Immature natural killer cell (primary cell): Measurements from ENCODE around the gene ALPK1. TPM values are rescaled to one million over a fixed set of nuclear protein-coding genes. Genes with fewer than 3 reads are reported as not detected.

Source experiments
- polyA plus RNA-seq, 3 donors: library from polyadenylated mRNA; unstranded; fragments of 300-500 nt; fragmentation: Illumina TruSeq; gene quantifications; one replicate each; pipeline ENCODE4 v1.2.3, GENCODE V29; 2021

ALPK1 gene
- polyA plus RNA-seq, 3 donors from 2014 or later, result 0.32 to 1.3 TPM; not detected in 1

Other genes with a start within 250 kb of the ALPK1 start
- 1 to 10 TPM in 1 of 3 donors, under 1 TPM in 2; 0.67 to 1.4 (median 0.71) TPM for gene FAM241A, start 151.9 kb upstream of the ALPK1 start, polyA plus RNA-seq
- 10 to 100 TPM; 13.8 to 16.1 (median 14.0) TPM for gene AP1AR, start 65.6 kb upstream of the ALPK1 start, polyA plus RNA-seq
- gene TIFA, start 11.5 kb upstream of the ALPK1 start, polyA plus RNA-seq, result 10 to 100 TPM; 17.2 to 28.0 (median 26.5) TPM
- not detected for gene NEUROG2, start 218.8 kb downstream of the ALPK1 start, polyA plus RNA-seq